C4-2B (cell line): ENCODE data around the gene C19orf67.

Experiments used
- CTCF ChIP-seq: fragments of 450-650 bp; conservative IDR thresholded peaks from 2 replicates; pipeline ENCODE4 v1.5.1; 2017; ENCODE audit warnings: mild to moderate bottlenecking
- ZFX ChIP-seq: fragments of 450-650 bp; IDR thresholded peaks from 2 replicates; pipeline ENCODE4 v1.6.1; 2017

GRCh38 chr19:14112809-14113385 is 27.3 kb upstream of the C19orf67 start:
- TF ChIP-seq CTCF (no peak), ZFX (no peak)
